PFSK-1 (cell line): ENCODE results near the gene SGSH.

Source experiments
- FOXP2 ChIP-seq: optimal IDR thresholded peaks from 2 replicates; pipeline ENCODE3; 2011; ENCODE audit warnings: borderline replicate concordance, control low read depth, inconsistent platforms; ENCODE audit not compliant: insufficient read depth; ENCODE audit errors: extremely low read length, extremely low read depth
- POLR2AphosphoS5 ChIP-seq: IDR thresholded peaks from 2 replicates; pipeline ENCODE4 v1.6.1; 2012; ENCODE audit warnings: low read depth, mild to moderate bottlenecking, control low read depth, low read length, moderate library complexity
- REST ChIP-seq, 2 experiments: IDR thresholded peaks; 2 replicates each; pipeline versions ENCODE4 v1.6.1 to v1.8.0; 2011 to 2012; ENCODE audit warnings: low read depth in 2 of 2, low read length in 2 of 2, control low read depth in 1 of 2, inconsistent platforms in 1 of 2, mild to moderate bottlenecking in 1 of 2, moderate library complexity in 1 of 2; ENCODE audit not compliant: insufficient read depth in 1 of 2
- SIN3A ChIP-seq: IDR thresholded peaks from 2 replicates; pipeline ENCODE4 v1.6.1; 2012; ENCODE audit warnings: mild to moderate bottlenecking, low read length, moderate library complexity, borderline replicate concordance; ENCODE audit not compliant: insufficient read depth
- TAF1 ChIP-seq: IDR thresholded peaks from 2 replicates; pipeline ENCODE4 v1.6.1; 2012; ENCODE audit warnings: low read length, control low read depth, borderline replicate concordance; ENCODE audit not compliant: insufficient read depth

Gene SGSH

DNA sequence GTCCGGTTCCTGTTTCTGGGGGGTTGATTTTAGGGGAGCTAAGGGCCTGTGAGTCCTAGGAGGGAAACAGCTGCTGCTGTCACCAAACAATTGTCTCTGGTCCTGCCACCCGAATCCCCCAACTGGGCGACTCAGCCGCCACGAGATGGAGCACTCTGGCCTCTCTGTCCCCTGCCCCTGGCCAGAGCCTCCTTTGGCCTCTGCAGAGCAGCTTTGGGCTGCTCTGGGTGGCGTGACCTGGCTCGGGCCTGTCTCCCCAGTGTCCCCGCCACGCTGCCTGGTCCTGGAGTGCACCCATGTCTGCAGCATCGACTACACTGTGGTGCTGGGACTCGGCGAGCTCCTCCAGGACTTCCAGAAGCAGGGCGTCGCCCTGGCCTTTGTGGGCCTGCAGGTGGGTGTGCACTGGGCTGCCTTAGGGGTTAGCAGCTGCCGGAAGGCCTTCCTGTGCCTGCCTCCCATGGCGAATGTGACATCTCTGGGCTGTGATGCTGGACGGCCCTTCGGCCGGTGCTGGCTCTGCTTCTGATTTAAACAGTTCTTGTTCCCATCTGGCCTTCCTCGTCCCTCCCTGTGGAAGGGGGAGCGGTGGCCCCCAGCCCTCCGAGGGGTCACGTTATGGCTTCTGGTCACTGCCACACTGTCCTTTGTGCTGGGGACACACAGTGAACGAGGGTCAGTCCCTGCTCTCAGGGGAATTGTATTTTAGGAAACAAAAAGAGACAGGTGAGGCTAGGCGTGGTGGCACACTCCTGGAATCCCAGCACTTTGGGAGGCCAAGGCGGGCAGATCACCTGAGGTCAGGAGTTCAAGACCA, 29.0 kb upstream of the SGSH start:
- TF ChIP-seq REST (IDR thresholded peaks at IDR 0.05; ENCODE audit: insufficient read depth in 1 of 2, low read depth in 2 of 2, low read length in 2 of 2), result no peak
- no peak for TF ChIP-seq POLR2AphosphoS5
- no peak for TF ChIP-seq FOXP2
- no peak for TF ChIP-seq TAF1
- no peak for TF ChIP-seq SIN3A

DNA sequence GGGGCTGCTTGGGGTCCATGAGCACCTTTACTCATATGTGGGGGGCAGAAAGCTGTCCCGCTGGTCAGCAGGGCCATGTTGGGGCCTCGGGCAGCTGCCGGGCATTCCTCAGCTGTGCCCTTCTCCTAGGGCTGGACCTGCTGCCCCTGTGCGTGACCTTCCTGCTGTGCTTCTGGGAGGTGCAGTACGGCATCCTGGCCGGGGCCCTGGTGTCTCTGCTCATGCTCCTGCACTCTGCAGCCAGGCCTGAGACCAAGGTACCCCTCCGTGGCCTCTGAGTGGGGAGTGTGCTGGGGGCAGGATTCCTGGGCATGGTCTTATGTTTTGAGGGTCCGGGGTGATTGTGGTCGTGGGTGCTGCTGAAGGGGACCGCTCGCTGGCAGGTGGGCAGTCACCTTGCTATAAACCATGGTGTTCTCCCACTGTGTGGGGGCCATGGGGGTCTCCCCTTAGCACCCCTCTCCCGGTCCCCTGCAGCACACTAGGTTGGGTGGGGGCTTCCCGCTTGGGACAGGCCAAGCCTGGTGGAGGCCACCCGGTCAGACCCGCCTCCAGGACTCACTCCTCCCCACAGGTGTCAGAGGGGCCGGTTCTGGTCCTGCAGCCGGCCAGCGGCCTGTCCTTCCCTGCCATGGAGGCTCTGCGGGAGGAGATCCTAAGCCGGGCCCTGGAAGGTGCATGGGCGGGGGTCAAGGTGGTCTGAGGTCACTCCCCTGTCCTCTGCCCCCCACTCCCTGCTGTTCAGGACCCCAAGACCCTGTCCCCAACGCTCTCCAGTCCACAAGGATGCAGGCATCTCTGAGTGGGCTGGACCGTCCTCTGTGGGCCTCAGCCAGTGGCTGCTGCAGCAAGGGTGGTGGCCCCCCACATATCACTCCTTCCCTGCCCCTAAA, 28.1 kb upstream of the SGSH start:
- no peak for TF ChIP-seq SIN3A
- no peak for TF ChIP-seq POLR2AphosphoS5
- TF ChIP-seq FOXP2, result no peak
- no peak for TF ChIP-seq TAF1
- no peak for TF ChIP-seq REST (IDR thresholded peaks at IDR 0.05; ENCODE audit: insufficient read depth in 1 of 2, low read depth in 2 of 2, low read length in 2 of 2)

GRCh38 chr17:80247561-80247960, 27.4 kb upstream of the SGSH start:
- TF ChIP-seq POLR2AphosphoS5, result no peak
- no peak for TF ChIP-seq SIN3A
- TF ChIP-seq FOXP2, result no peak
- no peak for TF ChIP-seq TAF1

DNA sequence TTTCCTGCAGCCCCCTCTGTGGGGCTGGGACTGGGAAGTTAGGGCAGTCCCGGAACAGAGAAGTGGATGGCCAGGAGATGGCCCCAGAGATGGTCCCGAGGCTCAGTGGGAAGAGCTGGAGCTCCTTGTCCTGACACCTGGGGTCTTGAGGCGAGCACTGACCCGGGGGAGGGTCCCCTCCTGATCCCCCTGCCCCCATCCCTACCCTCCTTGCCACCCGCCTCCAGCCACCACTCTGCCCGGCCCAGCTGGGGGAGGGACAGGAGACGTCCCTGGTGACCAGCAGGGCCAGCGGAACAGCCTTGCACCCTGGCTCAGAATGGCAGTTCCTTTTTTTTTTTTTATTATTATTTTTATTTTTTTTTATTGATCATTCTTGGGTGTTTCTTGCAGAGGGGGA, 26.6 kb upstream of the SGSH start:
- TF ChIP-seq POLR2AphosphoS5, result no peak
- no peak for TF ChIP-seq FOXP2
- TF ChIP-seq REST (IDR thresholded peaks at IDR 0.05; ENCODE audit: insufficient read depth in 1 of 2, low read depth in 2 of 2, low read length in 2 of 2), result no peak
- TF ChIP-seq TAF1, result no peak
- TF ChIP-seq SIN3A, result no peak

GRCh38 chr17:80246266-80246681, 26.1 kb upstream of the SGSH start:
- TF ChIP-seq FOXP2 (no peak), TAF1 (no peak), SIN3A (no peak), REST (IDR thresholded peaks at IDR 0.05; ENCODE audit: insufficient read depth in 1 of 2, low read depth in 2 of 2, low read length in 2 of 2) (no peak), POLR2AphosphoS5 (no peak)
